Thoracic aorta (tissue), 2 donors: ENCODE measurements around the gene TPGS1. TPM values are rescaled to one million over a fixed set of nuclear protein-coding genes. Genes with fewer than 3 reads are reported as not detected.

ENCODE experiments used
- ATAC-seq: fragments of 150-250 bp; one replicate; pipeline ENCODE4 v1.8.0; 2017; ENCODE audit warnings: low read depth; ENCODE audit not compliant: insufficient number of reproducible peaks, low FRiP score
- DNase-seq: peaks from one replicate; pipeline ENCODE4 v3.0.0-alpha.2; 2020; ENCODE audit warnings: low spot score
- H3K27ac ChIP-seq, 2 donors: fragments of 200-600 bp; sonication (generic); 1 replicate in 1 of 2; 2 replicates in 1 of 2; pipeline ENCODE4 v1.5.1; 2016; ENCODE audit warnings: mild to moderate bottlenecking in 2 of 2, moderate library complexity in 2 of 2
- H3K27me3 ChIP-seq: fragments of 200-600 bp; sonication (generic); replicated peaks from 2 replicates; pipeline ENCODE4 v1.6.0; 2016; ENCODE audit warnings: mild to moderate bottlenecking; ENCODE audit not compliant: insufficient read depth
- H3K36me3 ChIP-seq: fragments of 200-600 bp; sonication (generic); one replicate; pipeline ENCODE4 v1.5.1; 2016
- H3K4me1 ChIP-seq, 2 donors: fragments of 200-600 bp; sonication (generic); 1 replicate in 1 of 2; 2 replicates in 1 of 2; pipeline versions ENCODE4 v1.5.1 to v1.6.0; 2016; ENCODE audit warnings: low read depth in 2 of 2, mild to moderate bottlenecking in 1 of 2; ENCODE audit not compliant: control insufficient read depth in 1 of 2
- H3K4me3 ChIP-seq: fragments of 200-600 bp; sonication (generic); 2 replicates; pipeline ENCODE4 v1.5.1; 2016; ENCODE audit warnings: mild to moderate bottlenecking
- H3K9me3 ChIP-seq: fragments of 200-600 bp; sonication (generic); 2 replicates; pipeline ENCODE4 v1.5.1; 2016
- CTCF ChIP-seq: fragments of 200-600 bp; sonication (generic); IDR thresholded peaks from one replicate; pipeline ENCODE4 v1.5.1; 2019; ENCODE audit warnings: antibody characterized with exemption
- total RNA-seq, 2 donors: library from RNA; depleted of rRNA; stranded (reverse); fragments of >200 nt; gene quantifications; one replicate each; pipeline versions ENCODE4 v1.1.0 to v1.2.3, GENCODE V29; 2016

Gene TPGS1
- total RNA-seq, 2 donors from 2014 or later, result 34.1 to 94.1 TPM

- Histone ChIP-seq H3K27ac (peak within 1 kb of the TSS; percentile 84 to 95), H3K4me1 (peaks cover 13 to 34% of the 10 kb centered on the region in 2 donors), H3K4me3 (peak within 1 kb of the TSS; percentile 99), H3K36me3 (peaks cover 17% of the 10 kb centered on the region), H3K9me3 (no peaks in the 10 kb centered on the region), H3K27me3 (no peaks in the 10 kb centered on the region)
- TF ChIP-seq CTCF, result no peak
- DNase-seq, result no peak
- ATAC-seq, result no peak
Measured at GRCh38 chr19:531753-532560, 24.7 kb downstream of the TPGS1 start, which contains the start of gene CDC34. CDC34 (plus strand) TSS chr19:531760; CDS start chr19:531932, 172 bp downstream.

- peak overlapping the region; percentile 82 to 95 for H3K27ac ChIP-seq
- ATAC-seq (no peak), DNase-seq (no peak)
- no peaks in the 10 kb centered on the region for H3K9me3 ChIP-seq
- H3K27me3 ChIP-seq, result no peaks in the 10 kb centered on the region
- peak; percentile 51 for TF ChIP-seq CTCF
- H3K36me3 ChIP-seq, result peaks cover 21% of the 10 kb centered on the region
- peaks cover 13 to 34% of the 10 kb centered on the region in 2 donors for H3K4me1 ChIP-seq
- H3K4me3 ChIP-seq, result peak overlapping the region; percentile 98
Measured at GRCh38 chr19:532561-533363, 25.5 kb downstream of the TPGS1 start.

GRCh38 chr19:533364-534058, 26.2 kb downstream of the TPGS1 start:
- no peak for ATAC-seq
- H3K36me3 ChIP-seq, result peaks cover 29% of the 10 kb centered on the region
- H3K9me3 ChIP-seq, result no peaks in the 10 kb centered on the region
- TF ChIP-seq CTCF, result no peak
- no peak for DNase-seq
- H3K4me3 ChIP-seq, result peak overlapping the region; percentile 98
- peaks cover 13 to 34% of the 10 kb centered on the region in 2 donors for H3K4me1 ChIP-seq
- H3K27ac ChIP-seq, result peak overlapping the region; percentile 82 to 95
- no peaks in the 10 kb centered on the region for H3K27me3 ChIP-seq

GRCh38 chr19:534088-534487, 26.8 kb downstream of the TPGS1 start:
- peaks cover 32% of the 10 kb centered on the region for H3K36me3 ChIP-seq
- H3K27me3 ChIP-seq, result no peaks in the 10 kb centered on the region
- H3K4me1 ChIP-seq, result peaks cover 13 to 34% of the 10 kb centered on the region in 2 donors
- H3K4me3 ChIP-seq, result peak overlapping the region; percentile 98
- no peak for DNase-seq
- peak overlapping the region; percentile 82 to 95 for H3K27ac ChIP-seq
- TF ChIP-seq CTCF, result no peak
- no peak for ATAC-seq
- no peaks in the 10 kb centered on the region for H3K9me3 ChIP-seq
